ENCODE results near the gene ZNF777. TPM values are rescaled to one million over a fixed set of nuclear protein-coding genes. Genes with fewer than 3 reads are reported as not detected.

ZNF777 gene
- total RNA-seq, 2 experiments from 2014 or later: 11.7 to 12.5 TPM

DNA sequence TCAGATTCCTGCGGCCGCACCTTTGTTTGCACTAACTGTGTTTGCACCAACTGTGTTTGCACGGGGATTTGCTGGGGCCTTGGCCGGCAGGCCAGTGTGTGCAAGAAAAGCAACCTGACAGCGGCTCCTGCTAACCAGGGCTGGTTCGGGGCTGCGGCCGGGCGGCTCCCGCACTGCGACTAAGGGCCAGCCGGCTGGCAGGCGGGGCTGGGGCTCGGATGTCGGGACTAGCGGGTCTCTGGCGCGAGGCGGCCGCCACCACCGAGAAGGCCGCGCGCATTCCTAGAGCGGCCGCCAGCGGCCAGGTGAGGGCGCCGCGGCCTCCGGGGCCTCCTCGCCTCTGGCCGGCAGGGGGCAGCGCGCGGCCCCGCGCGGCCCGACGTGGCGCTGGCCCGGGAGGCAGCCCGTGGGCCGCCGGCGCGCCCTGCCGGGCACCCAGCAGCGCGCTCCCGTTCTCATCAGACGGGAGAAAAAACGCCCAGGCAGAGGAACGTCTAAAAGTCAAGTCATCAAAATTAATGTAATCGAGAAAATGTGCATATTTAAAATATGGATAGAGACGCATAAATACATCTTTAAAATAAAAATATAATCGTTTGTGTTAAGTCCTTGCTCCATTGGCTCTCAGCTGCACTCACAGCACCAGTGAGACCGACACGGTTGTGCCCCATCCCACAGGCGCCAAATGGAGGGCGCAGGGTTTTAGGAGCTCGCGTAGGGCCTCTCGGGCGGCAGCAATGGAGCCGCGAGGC, 38.5 kb downstream of the ZNF777 start:
- CTCF ChIA-PET: interaction anchor here (0.6 to 2.6 kb wide), 24 partner anchors 8 to 417 kb away, joined by 3 to 14 read pairs (median 5); partner anchors contain the start of gene ZNF777
- POLR2A ChIA-PET: interaction anchor here (0.9 to 2.0 kb wide), 5 partner anchors 10 to 275 kb away, joined by 3 to 6 read pairs (median 4); partner anchors contain the start of gene ZNF398

DNA sequence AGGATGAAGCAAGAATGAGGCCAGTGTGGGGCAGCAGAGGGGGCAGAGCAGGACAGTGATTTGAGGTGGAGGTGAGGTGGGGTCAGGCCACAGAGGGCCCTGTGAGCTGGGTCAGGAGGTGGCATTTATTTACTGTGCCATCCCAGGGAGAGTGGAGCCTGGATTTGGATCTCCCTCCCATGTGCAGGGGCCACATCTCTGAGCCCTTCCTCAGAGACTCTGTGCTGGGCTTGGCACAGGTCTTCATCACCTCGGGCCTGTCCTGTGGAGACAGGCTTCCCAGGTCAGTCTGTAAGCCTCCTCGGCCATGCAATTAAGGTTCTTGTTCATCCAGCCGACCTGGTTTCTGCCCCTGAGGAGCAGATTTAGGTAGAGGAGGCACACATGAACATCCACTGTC, 40.9 kb downstream of the ZNF777 start:
- intact Hi-C loops (cut with micrococcal nuclease): loop anchor here (5.0 kb wide), 1 partner anchor 77 kb away; the partner anchor contains the start of gene ZNF746
- H3K4me1 Mint-ChIP-seq (ENCODE audit: low read depth): peaks cover 10% of the 10 kb centered on the region
- ATAC-seq: no peak
- peaks cover 1% of the 10 kb centered on the region for H3K9me3 Mint-ChIP-seq
- no peaks in the 10 kb centered on the region for H3K36me3 Mint-ChIP-seq (ENCODE audit: low read depth)
- peaks cover 2% of the 10 kb centered on the region for H3K27me3 Mint-ChIP-seq
- TF ChIP-seq, protein P1, sequence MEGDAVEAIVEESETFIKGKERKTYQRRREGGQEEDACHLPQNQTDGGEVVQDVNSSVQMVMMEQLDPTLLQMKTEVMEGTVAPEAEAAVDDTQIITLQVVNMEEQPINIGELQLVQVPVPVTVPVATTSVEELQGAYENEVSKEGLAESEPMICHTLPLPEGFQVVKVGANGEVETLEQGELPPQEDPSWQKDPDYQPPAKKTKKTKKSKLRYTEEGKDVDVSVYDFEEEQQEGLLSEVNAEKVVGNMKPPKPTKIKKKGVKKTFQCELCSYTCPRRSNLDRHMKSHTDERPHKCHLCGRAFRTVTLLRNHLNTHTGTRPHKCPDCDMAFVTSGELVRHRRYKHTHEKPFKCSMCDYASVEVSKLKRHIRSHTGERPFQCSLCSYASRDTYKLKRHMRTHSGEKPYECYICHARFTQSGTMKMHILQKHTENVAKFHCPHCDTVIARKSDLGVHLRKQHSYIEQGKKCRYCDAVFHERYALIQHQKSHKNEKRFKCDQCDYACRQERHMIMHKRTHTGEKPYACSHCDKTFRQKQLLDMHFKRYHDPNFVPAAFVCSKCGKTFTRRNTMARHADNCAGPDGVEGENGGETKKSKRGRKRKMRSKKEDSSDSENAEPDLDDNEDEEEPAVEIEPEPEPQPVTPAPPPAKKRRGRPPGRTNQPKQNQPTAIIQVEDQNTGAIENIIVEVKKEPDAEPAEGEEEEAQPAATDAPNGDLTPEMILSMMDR (IDR thresholded peaks at IDR 0.05): no peak
- H3K27ac Mint-ChIP-seq: no peak overlapping the region
- no peak overlapping the region for H3K4me3 Mint-ChIP-seq
- no peak for DNase-seq
- ChIA-PET POLR2A (interaction anchor here (1.0 to 1.7 kb wide), 2 partner anchors 21 to 40 kb away, joined by 4 read pairs; no protein-coding TSS in a partner anchor), CTCF (interaction anchor here (1.1 kb wide), 1 partner anchor 326 kb away, joined by 3 read pairs; no protein-coding TSS in a partner anchor)

More for the DNA sequence above, 38.5 kb downstream of the ZNF777 start:
- intact Hi-C loops (cut with micrococcal nuclease): loop anchor here (5.0 kb wide), 1 partner anchor 75 kb away; the partner anchor contains the start of gene ZNF746
- Mint-ChIP-seq H3K9me3 (no peaks in the 10 kb centered on the region), H3K27ac (peak overlapping the region; percentile 75), H3K27me3 (no peaks in the 10 kb centered on the region), H3K4me3 (peak overlapping the region; percentile 72), H3K4me1 (ENCODE audit: low read depth) (peaks cover 10% of the 10 kb centered on the region), H3K36me3 (ENCODE audit: low read depth) (no peaks in the 10 kb centered on the region)
- peak; percentile 98 for ATAC-seq
- TF ChIP-seq, protein P1 (IDR thresholded peaks at IDR 0.05): peak; percentile 61
- DNase-seq: peak; percentile 67

DNA sequence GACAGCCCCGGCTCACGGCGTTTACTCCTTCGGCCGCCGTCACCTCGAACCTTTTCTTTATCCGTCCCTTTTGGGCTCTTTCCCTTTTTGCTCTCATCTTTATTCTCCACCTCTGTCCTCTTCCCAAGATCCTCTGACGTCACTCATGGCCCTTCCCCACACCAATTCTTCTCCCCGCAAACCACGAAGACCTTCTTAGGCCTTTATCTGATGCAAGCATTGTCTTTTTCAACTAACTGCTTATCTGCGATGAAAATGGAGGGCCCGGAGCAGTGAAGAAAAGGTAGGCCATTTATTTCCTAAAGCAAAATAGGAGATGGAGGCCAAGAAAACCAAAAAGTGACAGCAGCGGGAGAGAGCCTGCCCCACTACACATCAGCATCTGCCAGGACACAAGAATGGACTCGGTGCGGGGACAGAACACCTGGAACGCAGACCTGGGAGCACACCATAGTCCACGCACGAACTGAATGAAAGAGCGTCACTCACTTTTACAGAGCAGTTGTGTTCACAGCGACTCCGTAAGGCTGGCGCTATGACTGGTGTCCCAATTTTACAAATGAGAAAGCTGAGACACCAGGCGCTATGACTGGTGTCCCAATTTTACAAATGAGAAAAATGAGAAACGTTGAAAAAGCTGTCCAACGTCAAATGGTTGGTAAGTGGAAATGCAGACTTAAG, 45.3 kb downstream of the ZNF777 start:
- POLR2A ChIA-PET: no interaction called here
- no peak for DNase-seq
- no peak for ATAC-seq
- CTCF ChIA-PET: no interaction called here
- H3K27ac Mint-ChIP-seq: peak overlapping the region; percentile 11
- H3K36me3 Mint-ChIP-seq (ENCODE audit: low read depth): no peaks in the 10 kb centered on the region
- peaks cover 4% of the 10 kb centered on the region for H3K9me3 Mint-ChIP-seq
- H3K4me1 Mint-ChIP-seq (ENCODE audit: low read depth): peaks cover 2% of the 10 kb centered on the region
- intact Hi-C loops (cut with micrococcal nuclease): no loop called here
- peak overlapping the region; percentile 29 for H3K4me3 Mint-ChIP-seq
- TF ChIP-seq, protein P1 (IDR thresholded peaks at IDR 0.05): no peak
- peaks cover 27% of the 10 kb centered on the region for H3K27me3 Mint-ChIP-seq

DNA sequence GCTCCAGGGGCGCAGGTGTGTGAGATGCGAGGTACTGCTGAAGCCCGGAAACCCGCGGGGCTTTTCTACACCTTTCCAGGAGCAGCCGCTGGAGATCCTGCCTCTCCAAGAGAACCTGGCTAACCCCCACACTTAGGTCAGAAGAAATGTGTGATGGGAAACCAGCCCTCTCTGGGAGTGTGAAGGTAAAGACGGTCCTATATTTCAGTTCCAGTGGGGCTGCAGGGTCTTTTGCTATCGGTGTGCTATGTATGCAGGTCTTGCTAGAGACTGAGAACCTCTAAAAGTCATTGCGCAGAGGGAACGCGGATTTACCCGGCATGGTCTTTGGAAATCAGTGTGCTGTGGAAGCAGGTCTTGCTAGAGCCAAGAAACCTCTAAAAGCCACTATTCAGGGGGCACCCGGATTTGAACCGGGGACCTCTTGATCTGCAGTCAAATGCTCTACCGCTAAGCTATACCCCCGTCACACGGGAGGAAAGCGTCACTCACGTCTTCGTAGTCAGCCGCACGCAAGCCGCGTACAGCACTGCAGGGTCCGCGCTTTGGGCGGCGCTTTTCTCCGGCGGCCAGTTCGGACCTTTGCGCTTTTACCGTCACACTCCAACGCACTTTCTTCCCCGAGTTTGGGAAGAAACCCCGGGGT, 46.0 kb downstream of the ZNF777 start:
- Mint-ChIP-seq H3K36me3 (ENCODE audit: low read depth) (no peaks in the 10 kb centered on the region), H3K4me3 (peak overlapping the region; percentile 29), H3K9me3 (peaks cover 4% of the 10 kb centered on the region), H3K27ac (no peak overlapping the region), H3K4me1 (ENCODE audit: low read depth) (peaks cover 2% of the 10 kb centered on the region), H3K27me3 (peaks cover 27% of the 10 kb centered on the region)
- DNase-seq (peak; percentile 58), ATAC-seq (peak; percentile 74)
- POLR2A ChIA-PET: no interaction called here
- intact Hi-C loops (cut with micrococcal nuclease): no loop called here
- TF ChIP-seq, protein P1 (IDR thresholded peaks at IDR 0.05): no peak
- CTCF ChIA-PET: interaction anchor here (1.1 kb wide), 1 partner anchor 8 kb away, joined by 3 read pairs; no protein-coding TSS in a partner anchor

Data from activated CD8-positive, alpha-beta T cell treated with anti-CD3 and anti-CD28 coated beads for 36 hours (primary cell).